ENCODE measurements around the gene TAF1B.
A peak's percentile ranks its signal among the peaks of the same experiment; 100 is the strongest.

The TAF1B gene

DNA sequence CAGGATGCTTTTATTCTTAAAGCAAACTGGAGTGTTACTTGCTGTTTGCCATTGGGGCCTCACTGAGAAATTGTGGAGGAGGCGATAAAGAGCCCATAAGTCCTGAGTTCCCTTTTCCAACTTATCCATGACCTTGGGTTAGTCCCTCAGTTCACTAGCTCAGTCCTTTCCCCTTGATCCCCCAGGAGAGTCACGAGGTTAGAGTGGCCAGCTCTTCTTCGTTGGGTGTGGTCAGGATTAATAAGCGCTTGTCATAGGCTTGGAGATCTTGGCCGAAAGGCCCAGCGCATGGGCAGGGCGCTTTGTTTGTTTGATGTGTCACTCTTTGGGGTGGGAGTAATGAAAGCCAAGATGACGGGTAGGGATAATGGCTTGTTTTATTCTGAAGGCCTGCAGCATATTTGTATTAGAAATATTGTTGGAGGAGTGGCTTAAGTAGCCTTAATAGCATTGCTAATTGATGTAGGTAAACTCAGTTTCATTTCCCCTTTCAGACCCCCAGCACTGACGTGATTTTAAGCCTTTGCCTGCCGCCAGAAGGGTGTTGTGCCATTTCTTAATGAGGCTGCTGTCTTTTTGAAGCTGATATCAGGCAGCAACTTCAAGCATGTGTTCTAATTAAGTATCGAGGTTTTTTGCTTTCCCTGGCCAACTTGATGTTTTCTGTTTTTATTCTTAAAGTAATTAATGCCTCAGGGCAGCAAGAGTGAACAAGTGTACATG, 123.9 kb downstream of the TAF1B start:
- no peak for DNase-seq (ENCODE audit: low read depth)

DNA sequence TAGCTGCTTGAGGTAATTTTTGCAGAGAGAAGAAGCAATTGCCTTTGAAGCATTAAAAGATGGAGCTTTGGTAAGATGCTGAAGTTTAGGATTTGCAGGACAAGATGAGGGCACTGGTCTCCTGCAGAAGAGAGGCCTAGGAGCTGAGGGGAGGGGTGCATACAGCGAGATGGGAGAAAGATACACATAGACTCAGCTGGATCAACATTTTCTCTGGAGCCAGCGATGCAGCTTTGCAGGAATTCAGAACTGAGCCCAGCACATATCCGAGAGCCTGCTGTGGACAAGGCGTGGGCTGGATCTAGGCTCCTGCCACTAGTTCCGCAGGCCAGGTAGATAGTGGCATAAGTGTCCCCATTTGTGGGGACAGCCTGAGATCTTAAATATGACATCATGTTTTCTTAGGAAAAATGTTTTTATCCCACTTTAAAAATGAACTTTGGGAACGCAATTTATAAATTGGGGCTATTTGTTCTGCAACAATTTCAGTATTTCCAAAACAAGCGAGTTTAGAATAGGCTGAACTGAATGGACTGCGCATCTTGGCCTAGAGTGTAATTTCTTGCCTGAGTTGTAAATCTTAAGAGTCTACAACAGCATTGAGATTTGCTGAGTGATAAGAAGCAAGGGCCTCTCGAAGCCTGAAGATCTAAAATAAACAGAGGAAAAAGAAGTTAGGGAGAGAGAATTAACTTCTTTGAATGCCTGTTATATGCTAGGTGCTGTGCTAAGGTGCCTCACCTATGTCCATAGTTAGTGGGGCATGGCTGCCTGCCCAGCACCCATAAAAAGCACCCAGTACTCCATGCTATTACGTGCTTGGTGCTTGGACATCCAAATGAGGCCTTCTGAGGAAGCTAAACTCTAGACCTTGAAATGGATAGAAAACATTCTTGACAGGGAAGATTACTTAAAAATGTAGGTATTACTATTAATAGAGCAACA, 125.6 kb downstream of the TAF1B start:
- no peak for DNase-seq (ENCODE audit: low read depth)

DNA sequence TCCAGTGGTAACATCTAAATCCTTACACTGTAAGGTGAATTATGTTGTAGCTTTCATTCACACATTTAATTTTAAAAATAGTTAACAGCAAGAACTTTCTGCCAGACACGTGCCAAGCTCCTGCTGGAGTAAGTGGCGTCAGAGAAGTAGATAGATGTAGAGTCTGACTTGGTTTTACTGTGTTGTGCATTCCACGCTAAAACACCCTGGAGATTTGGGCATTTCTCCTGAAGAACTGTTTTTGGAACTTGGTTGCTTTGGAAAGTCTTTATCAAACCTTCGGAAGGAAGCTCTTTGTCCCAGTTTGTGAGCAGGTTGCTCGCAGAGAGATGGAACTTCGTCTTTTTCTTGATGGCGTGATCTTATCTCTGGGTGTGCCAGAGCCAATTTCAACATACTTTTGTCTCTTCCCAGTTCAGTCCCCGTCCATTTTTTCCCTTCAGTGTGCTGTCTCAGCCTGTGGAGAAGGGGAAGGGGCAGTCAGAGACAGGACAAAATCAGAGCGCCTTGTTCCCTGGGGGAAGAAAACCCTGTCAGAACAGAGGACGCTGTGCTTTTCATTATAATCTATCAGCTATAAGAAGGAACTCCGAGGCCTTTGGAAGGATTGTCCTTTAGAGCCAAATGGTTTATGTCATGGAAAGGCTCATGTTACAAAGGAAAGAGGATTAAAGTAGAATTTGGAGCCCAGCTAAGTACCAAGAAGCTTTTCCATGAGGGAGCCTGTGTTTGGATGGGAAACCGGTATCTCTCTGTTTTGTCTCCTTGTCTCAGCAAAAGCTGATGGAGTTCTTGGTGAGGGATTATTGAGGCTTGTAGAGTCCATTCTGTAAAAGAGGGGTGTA, 127.1 kb downstream of the TAF1B start:
- no peak for DNase-seq (ENCODE audit: low read depth)

DNA sequence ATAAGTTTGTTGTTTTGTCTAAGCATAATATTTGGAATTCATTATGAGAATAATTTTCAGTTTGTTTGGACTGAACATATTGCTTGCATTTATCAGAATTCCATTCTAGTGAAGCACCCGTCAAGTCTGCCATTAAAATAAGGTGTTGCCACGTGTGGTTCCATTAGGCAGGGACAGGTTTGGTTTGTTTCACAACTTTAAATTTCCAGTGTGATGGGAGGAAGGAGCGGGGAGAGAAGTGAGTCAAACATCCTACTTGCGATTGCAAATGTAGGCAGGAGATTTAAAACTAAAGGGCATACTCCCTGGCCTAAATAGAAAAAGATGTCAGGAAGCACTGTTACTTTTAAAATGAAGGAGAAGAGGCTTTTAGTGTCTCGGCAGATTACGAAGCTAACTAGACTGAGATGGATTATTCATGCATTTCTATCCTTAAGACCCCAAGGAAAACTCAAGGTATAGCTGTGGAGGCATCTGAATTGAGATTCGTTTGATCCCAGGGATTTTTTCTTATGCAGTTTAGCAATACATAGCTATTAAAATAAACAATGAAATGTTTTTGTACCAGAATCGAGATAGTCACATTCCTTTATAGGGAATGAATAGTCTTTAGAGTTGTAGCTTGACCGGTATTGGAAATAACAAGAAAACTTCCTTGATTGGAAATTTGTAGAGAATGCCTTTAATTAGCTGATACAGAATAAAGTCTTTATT, 128.0 kb downstream of the TAF1B start:
- DNase-seq (ENCODE audit: low read depth), result no peak

DNA sequence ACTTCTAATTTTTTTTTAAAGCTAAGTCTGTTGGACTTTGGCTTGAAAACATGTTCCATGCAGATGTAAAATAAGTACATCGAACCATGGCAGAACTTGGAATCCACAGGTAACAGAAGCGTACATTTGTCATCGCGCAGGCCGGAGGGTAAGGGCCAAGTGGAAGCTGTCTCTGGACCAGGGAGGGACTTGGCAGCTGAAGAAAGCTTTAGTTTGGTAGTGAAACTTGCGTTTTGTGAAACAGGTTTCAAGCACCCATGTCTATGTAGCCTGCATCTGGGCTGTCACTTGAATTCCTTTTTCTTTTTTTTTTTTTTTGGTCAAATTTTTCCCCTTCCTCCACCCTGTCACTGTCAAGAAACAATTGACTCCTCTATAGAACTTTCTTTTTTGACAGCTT, 128.6 kb downstream of the TAF1B start:
- DNase-seq (ENCODE audit: low read depth), result no peak

DNA sequence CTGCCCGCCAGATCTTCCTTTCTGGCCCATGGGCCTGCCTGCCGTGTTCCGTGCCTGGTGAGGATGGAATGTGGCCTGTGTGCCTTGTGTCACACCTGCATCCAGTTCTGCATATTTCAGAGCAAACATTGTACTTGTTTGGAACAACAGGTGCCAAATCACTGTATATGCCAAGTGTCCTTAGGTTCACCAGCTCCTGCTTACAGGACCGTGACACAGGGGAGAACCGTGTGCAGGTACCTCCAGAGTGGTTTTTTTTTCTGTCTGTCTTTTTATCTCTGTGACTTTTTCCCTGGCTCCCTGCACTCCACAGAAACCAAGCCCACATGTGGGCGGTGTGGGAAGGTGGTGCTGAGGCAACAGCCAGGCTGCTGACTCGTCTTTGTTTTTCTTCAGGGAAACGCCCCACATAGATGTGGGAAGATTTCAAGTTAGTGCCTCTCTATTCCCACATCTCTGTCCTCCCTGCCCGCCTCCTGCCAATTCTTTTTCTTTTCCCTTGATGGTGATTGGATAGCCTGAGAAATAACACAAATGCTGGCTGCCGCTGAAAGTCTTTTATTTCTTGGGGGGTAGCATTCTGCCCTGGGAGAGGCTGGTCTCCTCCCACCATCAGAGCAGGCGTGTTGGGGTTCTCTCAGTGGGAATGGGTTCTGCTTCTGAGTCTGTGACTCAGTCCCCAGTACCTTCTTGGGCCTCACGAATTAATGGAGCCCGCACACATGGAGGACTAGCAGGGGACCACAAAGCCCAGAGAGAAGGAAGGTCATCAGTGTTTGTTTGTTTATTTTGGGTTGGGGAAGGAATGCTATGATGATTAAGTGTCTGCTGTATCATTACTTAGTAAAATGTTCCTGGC, 129.6 kb downstream of the TAF1B start:
- no peak for DNase-seq (ENCODE audit: low read depth)

DNA sequence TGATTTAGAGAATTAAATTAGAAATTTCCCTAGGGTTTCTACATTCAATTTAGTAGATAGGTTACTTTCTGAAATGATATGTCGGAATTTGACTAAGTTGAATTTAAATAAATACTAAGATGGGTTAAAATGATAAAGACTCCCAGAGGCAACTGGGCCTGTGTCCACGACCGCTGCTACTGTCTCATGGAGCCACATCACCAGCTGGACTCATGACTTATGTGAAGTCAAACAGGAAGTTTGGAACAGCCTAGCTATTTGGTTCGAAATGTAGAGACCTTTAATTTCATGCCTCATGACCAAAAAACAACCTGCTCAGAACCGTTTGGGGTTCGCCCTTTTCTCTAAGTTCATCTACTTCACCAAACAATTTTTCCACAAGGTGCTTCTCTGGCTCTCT, 130.4 kb downstream of the TAF1B start:
- no peak for DNase-seq (ENCODE audit: low read depth)

DNA sequence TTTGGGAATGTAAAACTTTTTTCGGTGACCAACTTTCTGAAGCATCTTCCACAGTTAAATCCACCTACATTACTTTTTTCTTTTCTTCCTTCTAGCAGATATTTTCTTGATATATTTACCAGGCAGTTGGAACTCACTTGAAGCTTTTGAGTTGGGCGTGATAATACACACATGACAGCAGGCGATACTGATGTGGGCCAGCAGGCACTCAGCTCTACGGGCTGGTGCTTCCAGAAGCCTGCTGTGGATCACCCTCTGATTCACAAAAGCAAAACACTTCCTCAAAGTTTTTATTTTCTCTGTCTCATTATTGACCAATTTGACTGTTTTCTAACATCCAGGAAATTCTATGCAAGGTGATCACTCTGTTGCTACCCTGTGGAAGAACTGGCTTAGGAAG, 131.1 kb downstream of the TAF1B start:
- DNase-seq (ENCODE audit: low read depth), result no peak

DNA sequence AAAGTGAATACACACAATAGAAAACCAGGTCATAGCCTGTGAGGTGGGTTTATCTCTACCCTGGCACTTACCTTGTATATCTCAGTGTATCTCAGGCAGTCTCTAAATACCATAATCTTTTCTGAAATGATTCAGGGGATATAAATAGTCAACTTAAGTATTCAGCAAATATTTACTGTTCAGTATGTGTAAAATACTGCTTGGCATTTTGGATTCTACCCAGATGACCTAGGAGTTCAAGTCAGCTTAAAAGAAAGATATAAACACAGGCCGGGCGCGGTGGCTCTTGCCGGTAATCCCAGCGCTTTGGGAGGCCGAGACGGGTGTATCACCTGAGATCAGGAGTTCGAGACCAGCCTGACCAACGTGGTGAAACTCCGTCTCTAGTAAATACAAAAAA, 132.1 kb downstream of the TAF1B start:
- DNase-seq (ENCODE audit: low read depth), result no peak

DNA sequence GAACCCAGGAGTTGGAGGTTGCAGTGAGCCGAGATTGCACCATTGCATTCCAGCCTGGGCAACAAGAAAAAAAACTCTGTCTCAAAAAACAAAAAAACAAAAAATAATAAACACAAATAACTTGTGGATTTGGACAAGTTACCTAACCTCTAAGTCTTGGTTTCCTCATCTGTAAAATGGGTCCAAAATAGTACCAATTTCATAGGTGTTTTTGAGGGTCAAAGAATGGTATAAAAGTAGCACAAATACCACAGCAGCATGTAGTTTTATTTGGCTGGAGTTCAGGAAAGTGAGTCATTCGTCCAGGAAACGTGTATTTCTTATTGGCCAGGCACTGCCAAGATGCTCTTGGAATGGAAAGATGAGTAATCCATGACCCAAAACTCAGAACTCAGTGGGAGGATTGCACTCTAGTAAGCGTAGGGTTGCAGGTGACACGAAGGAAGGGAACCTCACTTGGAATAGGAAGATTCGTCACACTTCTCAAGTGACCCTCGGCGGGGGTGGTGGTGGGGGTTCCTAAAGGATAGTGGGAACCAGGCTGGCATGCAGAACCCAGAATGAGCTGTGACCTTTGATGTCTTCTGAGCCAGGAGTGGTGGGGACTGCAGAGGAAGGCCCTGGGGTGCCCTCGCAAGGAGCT, 132.7 kb downstream of the TAF1B start:
- peak; percentile 95 for DNase-seq (ENCODE audit: low read depth)

DNA sequence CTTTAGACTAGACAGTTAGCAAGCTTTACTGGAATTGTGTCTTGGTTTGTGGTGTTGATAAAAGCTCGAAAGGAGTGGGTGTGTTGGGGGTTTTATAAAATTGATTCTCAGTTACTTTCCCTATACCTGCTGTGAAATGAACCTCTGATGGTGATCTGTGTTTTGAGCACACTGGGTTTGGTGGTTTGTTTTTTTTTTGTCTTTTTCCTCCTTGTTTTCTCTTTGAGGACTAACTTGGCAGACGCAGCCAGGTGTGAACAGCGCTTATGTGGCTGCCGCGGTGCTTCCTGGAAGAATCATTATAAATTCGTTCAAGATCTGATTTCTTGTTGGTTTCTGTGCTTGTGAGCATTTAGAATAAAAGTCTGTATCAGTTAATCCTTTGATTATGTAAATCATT, 136.7 kb downstream of the TAF1B start:
- DNase-seq (ENCODE audit: low read depth), result no peak

DNA sequence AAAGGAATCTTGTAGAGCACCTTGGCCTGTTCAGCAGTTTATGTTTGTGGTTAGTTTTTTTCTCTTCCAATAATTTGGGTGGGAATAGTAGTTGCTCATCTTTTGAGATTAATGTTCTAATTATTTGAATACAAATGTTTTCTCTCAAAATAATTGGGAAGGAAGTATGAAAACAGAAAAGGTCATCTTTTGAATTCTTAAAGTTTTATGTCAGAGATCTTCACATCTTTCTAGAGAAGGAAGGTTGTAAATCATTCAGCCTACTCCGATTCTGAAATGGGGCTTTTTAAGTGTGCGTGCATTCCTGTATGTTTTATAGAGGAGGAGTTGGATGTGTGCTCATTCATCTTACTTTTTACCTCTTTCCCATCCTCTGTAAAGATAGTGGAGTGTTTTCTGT, 137.2 kb downstream of the TAF1B start:
- DNase-seq (ENCODE audit: low read depth), result no peak

DNA sequence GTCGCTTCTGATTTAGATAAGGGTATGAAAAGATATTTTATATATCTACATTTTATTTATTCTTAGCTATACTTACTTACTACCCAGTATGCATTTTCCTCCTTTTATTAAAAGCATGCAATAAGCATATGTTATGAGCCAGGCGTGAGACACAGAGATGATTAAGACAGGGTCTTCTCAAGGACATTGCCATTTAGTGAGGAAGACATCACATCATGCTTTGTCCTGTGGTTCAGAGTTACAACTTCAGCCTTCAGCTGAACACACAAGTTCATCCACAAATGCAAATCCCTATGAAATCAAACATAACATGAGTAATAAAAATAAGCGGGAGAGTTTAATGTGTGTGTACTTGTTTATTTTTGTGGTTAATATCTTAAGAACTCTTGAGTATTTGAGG, 138.4 kb downstream of the TAF1B start:
- DNase-seq (ENCODE audit: low read depth), result no peak

DNA sequence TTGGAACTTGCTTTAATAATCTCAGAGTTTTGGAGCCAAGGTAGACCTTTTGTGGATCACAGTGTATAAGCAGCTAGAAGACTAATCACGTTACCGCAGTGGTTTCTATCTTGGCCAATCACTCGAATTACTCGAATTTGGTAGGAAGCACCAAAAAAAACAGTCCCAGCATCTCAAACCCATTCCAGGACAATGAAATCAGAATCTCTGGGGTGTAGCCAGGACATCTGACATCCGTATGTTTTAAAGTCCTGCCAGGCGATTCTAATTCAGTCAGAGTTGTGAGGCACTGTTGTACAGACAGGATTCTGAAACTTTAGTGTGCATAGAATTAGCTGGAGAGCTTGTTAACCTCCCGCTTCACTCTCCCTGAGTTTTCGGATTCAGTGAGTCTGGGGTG, 139.0 kb downstream of the TAF1B start:
- no peak for DNase-seq (ENCODE audit: low read depth)

DNA sequence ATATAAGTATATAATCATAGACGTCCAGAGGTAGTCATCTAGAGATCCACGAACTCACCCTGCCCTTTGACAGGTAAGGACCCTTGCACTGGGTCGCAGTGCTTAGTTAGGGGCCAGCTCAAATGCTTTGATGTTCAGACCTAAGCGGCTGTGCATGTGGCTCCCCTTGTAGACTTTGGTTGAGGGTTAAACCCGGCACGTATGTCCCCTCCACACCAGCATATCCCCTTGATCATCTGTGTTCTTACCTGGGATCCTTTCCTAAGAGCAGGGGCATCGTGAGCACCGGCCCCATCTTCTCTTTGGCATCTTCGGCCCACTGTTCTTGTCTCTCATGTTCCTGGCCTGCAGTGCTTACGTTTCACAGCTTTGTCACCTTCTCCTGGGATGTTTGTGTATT, 139.6 kb downstream of the TAF1B start:
- no peak for DNase-seq (ENCODE audit: low read depth)

DNA sequence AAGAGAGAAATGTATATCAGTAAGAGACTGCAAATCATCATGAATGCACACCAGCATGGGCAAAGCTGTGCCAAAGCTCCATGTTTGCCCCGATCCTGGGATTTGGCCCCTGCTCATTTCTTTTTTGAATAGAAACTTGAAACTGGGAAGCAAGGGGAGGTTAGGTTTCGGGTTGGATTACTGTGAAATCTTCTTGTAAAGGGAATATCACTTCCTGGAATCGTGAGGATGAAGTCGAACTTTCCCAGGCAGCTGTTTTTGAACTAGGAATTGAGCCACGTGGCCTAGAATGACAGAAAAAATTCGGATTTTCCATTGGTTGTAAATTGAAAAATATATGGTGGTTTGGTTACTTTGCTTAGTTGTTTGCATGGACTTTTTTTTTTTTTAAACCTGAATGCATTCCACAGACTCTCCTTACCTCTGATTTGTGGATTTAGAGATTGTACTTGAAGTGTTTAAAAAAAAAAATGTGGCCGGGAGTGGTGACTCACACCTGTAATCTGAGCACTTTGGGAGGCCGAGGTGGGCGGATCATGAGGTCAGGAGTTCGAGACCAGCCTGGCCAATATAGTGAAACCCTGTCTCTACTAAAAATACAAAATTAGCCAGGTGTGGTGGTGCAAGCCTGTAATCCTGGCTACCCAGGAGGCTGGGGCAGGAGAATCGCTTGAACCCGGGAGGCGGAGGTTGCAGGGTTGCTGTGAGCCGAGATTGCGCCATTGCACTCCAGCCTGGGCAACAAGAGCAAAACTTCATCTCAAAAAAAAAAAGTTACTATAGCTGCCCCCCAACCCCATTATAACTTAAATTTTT, 140.3 kb downstream of the TAF1B start:
- no peak for DNase-seq (ENCODE audit: low read depth)
